ENCODE measurements around the gene TSNAXIP1.

Gene TSNAXIP1, protein sequence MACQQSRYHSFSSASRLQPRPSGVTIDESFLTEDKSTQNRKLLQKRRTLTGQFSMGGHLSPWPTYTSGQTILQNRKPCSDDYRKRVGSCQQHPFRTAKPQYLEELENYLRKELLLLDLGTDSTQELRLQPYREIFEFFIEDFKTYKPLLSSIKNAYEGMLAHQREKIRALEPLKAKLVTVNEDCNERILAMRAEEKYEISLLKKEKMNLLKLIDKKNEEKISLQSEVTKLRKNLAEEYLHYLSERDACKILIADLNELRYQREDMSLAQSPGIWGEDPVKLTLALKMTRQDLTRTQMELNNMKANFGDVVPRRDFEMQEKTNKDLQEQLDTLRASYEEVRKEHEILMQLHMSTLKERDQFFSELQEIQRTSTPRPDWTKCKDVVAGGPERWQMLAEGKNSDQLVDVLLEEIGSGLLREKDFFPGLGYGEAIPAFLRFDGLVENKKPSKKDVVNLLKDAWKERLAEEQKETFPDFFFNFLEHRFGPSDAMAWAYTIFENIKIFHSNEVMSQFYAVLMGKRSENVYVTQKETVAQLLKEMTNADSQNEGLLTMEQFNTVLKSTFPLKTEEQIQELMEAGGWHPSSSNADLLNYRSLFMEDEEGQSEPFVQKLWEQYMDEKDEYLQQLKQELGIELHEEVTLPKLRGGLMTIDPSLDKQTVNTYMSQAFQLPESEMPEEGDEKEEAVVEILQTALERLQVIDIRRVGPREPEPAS

DNA sequence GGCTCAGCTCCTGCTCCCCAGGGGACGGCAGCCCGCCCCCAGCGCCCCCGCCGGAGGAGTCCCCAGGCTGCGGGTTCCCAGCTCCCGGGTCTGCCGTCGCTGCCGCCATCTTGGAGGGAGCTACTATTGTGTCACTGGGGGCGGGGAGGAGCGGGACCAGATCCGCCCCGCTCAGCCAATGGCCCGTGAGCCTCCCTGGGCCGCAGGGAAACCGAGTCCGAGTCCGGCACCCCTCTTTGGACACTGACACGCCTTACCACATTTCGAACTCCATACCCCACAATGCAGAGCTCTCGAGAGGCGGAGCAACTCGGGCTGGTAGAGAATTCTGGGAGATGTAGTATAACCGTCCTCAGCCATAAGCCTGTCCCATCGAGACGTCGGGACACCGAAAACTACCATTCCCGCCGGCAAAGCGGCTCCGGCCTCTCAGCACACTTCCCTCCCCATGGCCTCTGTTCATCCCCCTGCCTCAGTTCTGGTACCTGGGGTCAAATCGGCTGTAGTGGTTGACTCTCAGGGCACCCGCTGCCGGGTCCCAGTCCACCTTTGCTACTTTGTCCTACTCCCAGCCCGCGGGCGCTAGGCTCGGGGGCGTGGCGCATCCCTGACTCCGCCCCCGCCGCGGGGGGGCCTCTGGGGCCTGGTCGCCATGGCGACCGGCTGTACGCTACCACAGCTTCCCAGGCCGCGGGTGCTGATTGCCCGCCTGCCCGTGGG lies at the start of gene TSNAXIP1, which contains the start of gene RANBP10:
Gene TSNAXIP1, plus strand, starts transcription at position 462 of the 720 bp plus-strand sequence. CDS start 261 bp downstream, outside the sequence.
Gene RANBP10, minus strand, starts transcription at position 133 of the 720 bp plus-strand sequence. Its CDS starts 24 bp downstream, at position 109.
- in situ Hi-C loops (cut with HindIII; ENCODE audit: low sequenced_read_pairs): no loop called here
- peak within 1 kb of the TSS; percentile 97 for H3K4me3 ChIP-seq (ENCODE audit: low read depth, low read length)
- DNase-seq (ENCODE audit: low read depth): peak; percentile 99
- TF ChIP-seq, protein P1, sequence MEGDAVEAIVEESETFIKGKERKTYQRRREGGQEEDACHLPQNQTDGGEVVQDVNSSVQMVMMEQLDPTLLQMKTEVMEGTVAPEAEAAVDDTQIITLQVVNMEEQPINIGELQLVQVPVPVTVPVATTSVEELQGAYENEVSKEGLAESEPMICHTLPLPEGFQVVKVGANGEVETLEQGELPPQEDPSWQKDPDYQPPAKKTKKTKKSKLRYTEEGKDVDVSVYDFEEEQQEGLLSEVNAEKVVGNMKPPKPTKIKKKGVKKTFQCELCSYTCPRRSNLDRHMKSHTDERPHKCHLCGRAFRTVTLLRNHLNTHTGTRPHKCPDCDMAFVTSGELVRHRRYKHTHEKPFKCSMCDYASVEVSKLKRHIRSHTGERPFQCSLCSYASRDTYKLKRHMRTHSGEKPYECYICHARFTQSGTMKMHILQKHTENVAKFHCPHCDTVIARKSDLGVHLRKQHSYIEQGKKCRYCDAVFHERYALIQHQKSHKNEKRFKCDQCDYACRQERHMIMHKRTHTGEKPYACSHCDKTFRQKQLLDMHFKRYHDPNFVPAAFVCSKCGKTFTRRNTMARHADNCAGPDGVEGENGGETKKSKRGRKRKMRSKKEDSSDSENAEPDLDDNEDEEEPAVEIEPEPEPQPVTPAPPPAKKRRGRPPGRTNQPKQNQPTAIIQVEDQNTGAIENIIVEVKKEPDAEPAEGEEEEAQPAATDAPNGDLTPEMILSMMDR (IDR thresholded peaks at IDR 0.05; ENCODE audit: low read depth, low read length, missing control alignments): no peak

DNA sequence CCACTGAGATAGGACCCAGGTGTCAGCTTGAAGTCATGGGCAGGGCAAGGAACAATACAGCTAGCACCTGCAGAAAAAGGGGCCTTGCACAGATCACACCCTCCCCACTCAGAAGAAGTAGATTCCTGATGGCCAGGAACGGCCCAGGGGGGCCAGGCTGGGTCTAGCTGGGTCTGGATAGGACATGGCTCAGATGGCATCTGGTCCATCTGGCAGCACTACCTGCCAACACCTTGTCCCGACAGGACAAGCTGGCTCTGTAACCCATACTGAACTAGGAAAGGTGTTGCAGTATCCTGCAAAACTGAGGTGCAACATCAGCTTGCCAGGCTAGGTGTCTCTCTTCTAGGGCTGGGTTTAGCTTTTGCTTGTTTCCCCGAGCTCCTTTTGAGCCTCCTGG lies 48.7 kb upstream of the TSNAXIP1 start:
- DNase-seq (ENCODE audit: low read depth): no peak
- TF ChIP-seq, protein P1 (IDR thresholded peaks at IDR 0.05; ENCODE audit: low read depth, low read length, missing control alignments): no peak
- in situ Hi-C loops (cut with HindIII; ENCODE audit: low sequenced_read_pairs): no loop called here
- no peak overlapping the region for H3K4me3 ChIP-seq (ENCODE audit: low read depth, low read length)

DNA sequence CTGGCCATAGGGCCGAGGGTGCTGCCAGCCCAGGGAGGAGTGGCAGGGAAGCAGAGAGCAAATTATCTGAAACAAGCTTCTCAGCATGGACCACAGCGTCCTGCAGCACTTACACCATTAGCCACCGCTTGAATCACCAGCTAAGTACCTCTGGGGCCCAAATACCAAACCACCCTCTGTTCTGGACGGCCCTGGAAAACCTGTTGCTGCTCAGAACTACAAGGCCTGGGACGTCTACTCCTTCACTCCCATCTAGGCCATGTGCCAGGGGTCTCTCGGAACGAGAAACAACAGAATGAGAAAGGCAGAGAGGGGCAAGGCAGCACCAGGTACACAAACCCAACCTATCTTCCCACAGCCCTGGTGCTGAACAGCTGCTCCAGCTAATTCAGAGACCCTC lies 47.7 kb upstream of the TSNAXIP1 start:
- DNase-seq (ENCODE audit: low read depth): no peak
- no peak overlapping the region for H3K4me3 ChIP-seq (ENCODE audit: low read depth, low read length)
- in situ Hi-C loops (cut with HindIII; ENCODE audit: low sequenced_read_pairs): no loop called here
- TF ChIP-seq, protein P1 (IDR thresholded peaks at IDR 0.05; ENCODE audit: low read depth, low read length, missing control alignments): no peak

DNA sequence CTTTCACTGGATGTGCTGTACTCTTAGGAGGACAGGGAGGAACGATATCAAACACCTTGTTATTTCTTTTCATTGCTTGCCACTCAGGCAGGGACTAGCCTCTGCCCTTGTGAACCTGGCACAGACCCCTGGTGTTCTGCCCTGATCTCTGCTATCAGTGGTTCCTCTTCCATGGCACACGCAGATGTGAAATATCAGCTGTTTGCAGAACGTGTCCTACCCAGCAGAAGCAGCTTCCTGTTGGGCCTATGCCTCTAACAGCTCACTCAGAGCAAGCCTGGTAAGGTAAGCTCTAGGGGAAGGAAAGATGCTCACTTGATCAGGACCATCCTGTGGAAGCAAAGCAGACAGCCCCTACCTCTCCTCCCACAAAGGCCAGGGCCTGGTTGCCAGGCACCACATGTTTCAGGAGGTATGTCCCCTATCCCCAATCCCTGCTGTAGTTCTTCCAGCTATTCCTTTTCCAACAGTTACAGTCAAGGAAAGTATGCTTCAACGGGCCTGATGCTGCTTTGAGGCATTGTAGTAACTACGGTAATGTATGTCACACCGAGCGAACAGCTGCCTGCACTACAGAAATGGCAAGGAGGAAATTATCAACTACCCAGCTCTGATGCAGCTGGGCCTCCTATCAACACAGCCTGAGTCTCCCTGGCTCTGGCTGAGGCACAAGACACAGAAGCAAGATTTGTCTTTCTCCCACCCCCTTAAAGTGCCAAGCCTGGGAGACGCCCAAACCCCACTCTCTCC lies 46.3 kb upstream of the TSNAXIP1 start:
- TF ChIP-seq, protein P1 (IDR thresholded peaks at IDR 0.05; ENCODE audit: low read depth, low read length, missing control alignments): no peak
- no peak overlapping the region for H3K4me3 ChIP-seq (ENCODE audit: low read depth, low read length)
- DNase-seq (ENCODE audit: low read depth): no peak
- in situ Hi-C loops (cut with HindIII; ENCODE audit: low sequenced_read_pairs): no loop called here

DNA sequence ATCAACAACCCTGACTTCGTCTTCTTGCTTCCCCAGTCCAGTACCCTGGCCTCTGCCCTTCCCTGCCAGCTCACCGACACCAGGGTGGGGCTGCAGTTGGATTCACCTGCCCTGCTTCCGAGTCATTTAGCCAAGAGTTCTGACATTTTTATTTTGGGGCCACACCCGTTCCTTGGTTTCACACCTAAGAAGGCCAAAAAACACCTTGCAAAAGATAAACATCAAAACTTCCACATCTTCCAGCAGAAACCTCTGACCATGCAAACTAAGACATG lies 45.8 kb upstream of the TSNAXIP1 start:
- DNase-seq (ENCODE audit: low read depth): no peak
- H3K4me3 ChIP-seq (ENCODE audit: low read depth, low read length): no peak overlapping the region
- in situ Hi-C loops (cut with HindIII; ENCODE audit: low sequenced_read_pairs): no loop called here
- TF ChIP-seq, protein P1 (IDR thresholded peaks at IDR 0.05; ENCODE audit: low read depth, low read length, missing control alignments): no peak

DNA sequence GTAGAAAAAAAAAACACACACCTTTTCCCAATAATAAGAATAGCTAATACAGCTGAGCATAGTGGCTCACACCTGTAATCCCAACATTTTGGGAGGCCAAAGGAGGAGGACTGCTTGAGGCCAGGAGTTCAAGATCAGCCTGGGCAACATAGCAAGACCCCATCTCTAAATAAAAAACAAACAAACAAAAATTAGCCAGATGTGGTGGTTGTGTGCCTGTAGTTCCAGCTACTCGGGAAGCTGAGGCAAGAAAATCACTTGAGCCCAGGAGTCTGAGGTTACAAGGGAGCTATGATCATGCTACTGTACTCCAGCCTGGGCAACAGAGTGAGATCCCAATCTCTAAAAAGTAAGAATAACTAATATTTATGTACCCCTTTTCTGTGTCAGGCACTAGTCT lies 44.8 kb upstream of the TSNAXIP1 start:
- TF ChIP-seq, protein P1 (IDR thresholded peaks at IDR 0.05; ENCODE audit: low read depth, low read length, missing control alignments): no peak
- DNase-seq (ENCODE audit: low read depth): no peak
- in situ Hi-C loops (cut with HindIII; ENCODE audit: low sequenced_read_pairs): no loop called here
- H3K4me3 ChIP-seq (ENCODE audit: low read depth, low read length): no peak overlapping the region
